Caco-2 (cell line): ENCODE data around the gene PKD1. TPM values are rescaled to one million over a fixed set of nuclear protein-coding genes. Genes with fewer than 3 reads are reported as not detected.

ENCODE experiments used
- BruUV-seq: library from RNA; stranded (reverse); fragments of 400-500 nt; replicated peaks from 2 replicates; lab custom pipeline; 2021; lab: Mats Ljungman, UMichigan
- CTCF ChIA-PET: fragments of 300-600 bp; sonication (Branson Sonifier 250); formaldehyde crosslinking; loops from one replicate; lab custom pipeline; 2022; ENCODE audit warnings: antibody characterized with exemption; lab: Charles Lee
- POLR2A ChIA-PET: fragments of 300-600 bp; sonication (Branson Sonifier 250); formaldehyde crosslinking; loops from one replicate; lab custom pipeline; 2022; ENCODE audit warnings: antibody characterized with exemption; lab: Charles Lee
- DNase-seq, 2 experiments: peaks; one replicate each; pipeline versions ENCODE4 v3.0.0 to v3.0.0-alpha.2; 2020 to 2022
- H3K27me3 ChIP-seq: replicated peaks from 2 replicates; pipeline ENCODE4 v1.6.0; 2011; ENCODE audit warnings: low read length; ENCODE audit not compliant: control insufficient read depth, insufficient read depth
- H3K36me3 ChIP-seq: 2 replicates; pipeline ENCODE4 v1.5.1; 2011; ENCODE audit warnings: low read length; ENCODE audit not compliant: control insufficient read depth, insufficient read depth
- H3K4me1 ChIP-seq: fragments of 250-450 bp; sonication (Bioruptor Pico); 2 replicates; pipeline ENCODE4 v1.5.1; 2020; ENCODE audit warnings: mild to moderate bottlenecking
- H3K4me3 ChIP-seq: 2 replicates; pipeline ENCODE4 v1.5.1; 2011; ENCODE audit warnings: low read depth, mild to moderate bottlenecking, control low read depth, low read length
- H3K9me3 ChIP-seq: fragments of 250-450 bp; sonication (Bioruptor Pico); 2 replicates; pipeline ENCODE4 v1.5.1; 2020; ENCODE audit warnings: mild to moderate bottlenecking, moderate library complexity
- H3K27ac Mint-ChIP-seq: one replicate; pipeline ENCODE4 v1.8.0; 2022; ENCODE audit warnings: mixed read lengths; ENCODE audit not compliant: unreplicated experiment
- H3K27me3 Mint-ChIP-seq: one replicate; pipeline ENCODE4 v1.8.0; 2022; ENCODE audit warnings: mixed read lengths; ENCODE audit not compliant: insufficient read depth, unreplicated experiment
- H3K36me3 Mint-ChIP-seq: one replicate; pipeline ENCODE4 v1.8.0; 2022; ENCODE audit warnings: mild to moderate bottlenecking, mixed read lengths; ENCODE audit not compliant: insufficient read depth, unreplicated experiment
- H3K4me1 Mint-ChIP-seq: one replicate; pipeline ENCODE4 v1.8.0; 2022; ENCODE audit warnings: low read depth, mixed read lengths; ENCODE audit not compliant: unreplicated experiment
- H3K4me3 Mint-ChIP-seq: one replicate; pipeline ENCODE4 v1.8.0; 2022; ENCODE audit warnings: mild to moderate bottlenecking, moderate library complexity, mixed read lengths; ENCODE audit not compliant: unreplicated experiment
- H3K9me3 Mint-ChIP-seq: one replicate; pipeline ENCODE4 v1.8.0; 2022; ENCODE audit warnings: mixed read lengths; ENCODE audit not compliant: unreplicated experiment
- intact Hi-C: fragments of 100-400 bp; cut with micrococcal nuclease; formaldehyde crosslinking; loops from one replicate; pipeline ENCODE4 v1.10.0; 2022; ENCODE audit not compliant: unreplicated experiment
- total RNA-seq: library from RNA; stranded (reverse); gene quantifications from 2 replicates; pipeline ENCODE4 v1.2.3, GENCODE V29; 2022
- TF ChIP-seq, protein P1 (sequence below), 2 experiments: fragments of 200-600 bp in 1 of 2; IDR thresholded peaks; 1 replicate in 1 of 2; 2 replicates in 1 of 2; pipeline versions ENCODE4 v1.5.1 to v1.8.0; 2011 to 2022; ENCODE audit warnings: antibody characterized with exemption in 1 of 2, control low read depth in 1 of 2, inconsistent platforms in 1 of 2, low read depth in 1 of 2, low read length in 1 of 2, mild to moderate bottlenecking in 1 of 2, moderate library complexity in 1 of 2; ENCODE audit not compliant: insufficient read depth in 1 of 2, severe bottlenecking in 1 of 2, unreplicated experiment in 1 of 2

PKD1 gene
- total RNA-seq, 1 experiment from 2014 or later, result 70.5 TPM

DNA sequence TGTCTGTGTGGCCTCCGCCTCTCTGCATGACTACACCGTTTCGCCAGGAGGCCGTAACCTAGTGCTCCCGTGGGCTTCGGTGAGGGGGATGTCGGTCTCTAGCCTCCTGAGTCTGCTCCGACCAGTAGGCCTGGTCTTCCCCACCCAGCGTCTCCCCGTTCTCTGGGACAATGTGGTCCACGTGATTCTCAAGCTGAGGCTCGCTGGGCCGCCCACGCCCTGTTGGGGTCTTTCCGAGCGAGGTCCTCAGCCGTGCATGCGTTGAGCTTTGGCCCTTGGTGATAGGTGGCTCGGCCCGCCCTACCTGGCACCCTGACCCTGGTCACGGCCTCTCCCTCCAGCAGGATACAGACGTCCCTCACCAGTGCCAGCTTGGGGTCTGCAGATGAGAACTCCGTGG lies 57.0 kb downstream of the PKD1 start:
- H3K36me3 Mint-ChIP-seq, result peaks cover 12% of the 10 kb centered on the region
- intact Hi-C loops, result no loop called here
- Histone ChIP-seq H3K4me1 (no peaks in the 10 kb centered on the region), H3K9me3 (no peaks in the 10 kb centered on the region), H3K36me3 (no peaks in the 10 kb centered on the region; the same call in 1 of the 2 replicates), H3K4me3 (no peak overlapping the region), H3K27me3 (no peaks in the 10 kb centered on the region)
- H3K4me1 Mint-ChIP-seq, result no peaks in the 10 kb centered on the region
- H3K4me3 Mint-ChIP-seq, result no peak overlapping the region
- ChIA-PET POLR2A (no interaction called here), CTCF (interaction anchor here (0.7 to 1.0 kb wide), 2 partner anchors 12 to 62 kb away, joined by 3 to 5 read pairs; no protein-coding TSS in a partner anchor)
- TF ChIP-seq, protein P1, sequence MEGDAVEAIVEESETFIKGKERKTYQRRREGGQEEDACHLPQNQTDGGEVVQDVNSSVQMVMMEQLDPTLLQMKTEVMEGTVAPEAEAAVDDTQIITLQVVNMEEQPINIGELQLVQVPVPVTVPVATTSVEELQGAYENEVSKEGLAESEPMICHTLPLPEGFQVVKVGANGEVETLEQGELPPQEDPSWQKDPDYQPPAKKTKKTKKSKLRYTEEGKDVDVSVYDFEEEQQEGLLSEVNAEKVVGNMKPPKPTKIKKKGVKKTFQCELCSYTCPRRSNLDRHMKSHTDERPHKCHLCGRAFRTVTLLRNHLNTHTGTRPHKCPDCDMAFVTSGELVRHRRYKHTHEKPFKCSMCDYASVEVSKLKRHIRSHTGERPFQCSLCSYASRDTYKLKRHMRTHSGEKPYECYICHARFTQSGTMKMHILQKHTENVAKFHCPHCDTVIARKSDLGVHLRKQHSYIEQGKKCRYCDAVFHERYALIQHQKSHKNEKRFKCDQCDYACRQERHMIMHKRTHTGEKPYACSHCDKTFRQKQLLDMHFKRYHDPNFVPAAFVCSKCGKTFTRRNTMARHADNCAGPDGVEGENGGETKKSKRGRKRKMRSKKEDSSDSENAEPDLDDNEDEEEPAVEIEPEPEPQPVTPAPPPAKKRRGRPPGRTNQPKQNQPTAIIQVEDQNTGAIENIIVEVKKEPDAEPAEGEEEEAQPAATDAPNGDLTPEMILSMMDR (IDR thresholded peaks at IDR 0.05; ENCODE audit: insufficient read depth in 1 of 2, low read depth in 1 of 2, low read length in 1 of 2, severe bottlenecking in 1 of 2, unreplicated experiment in 1 of 2), result no peak
- BruUV-seq, result no TSS peak
- DNase-seq, result no peak
- H3K27me3 Mint-ChIP-seq, result no peaks in the 10 kb centered on the region
- H3K9me3 Mint-ChIP-seq, result no peaks in the 10 kb centered on the region
- no peak overlapping the region for H3K27ac Mint-ChIP-seq

DNA sequence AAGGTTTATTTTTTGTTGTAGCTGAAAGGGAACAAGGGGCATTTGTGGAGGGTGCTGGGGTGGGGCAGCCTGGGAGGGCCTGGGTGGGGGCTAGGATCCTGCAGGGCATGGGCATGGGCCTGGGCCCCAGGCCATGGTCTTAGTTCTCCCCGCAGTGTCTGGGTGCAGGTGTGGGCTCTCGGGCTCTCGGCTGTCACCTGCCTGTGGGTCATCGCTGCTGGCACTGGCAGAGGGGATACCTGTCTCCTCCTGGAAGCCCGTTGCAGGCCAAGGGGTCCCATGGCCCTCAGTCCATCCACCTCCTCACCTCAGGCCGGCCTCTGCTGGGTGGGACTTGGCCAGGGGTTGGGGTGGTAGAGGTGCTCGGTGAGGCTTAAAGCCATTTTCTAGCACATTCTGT lies 57.6 kb downstream of the PKD1 start:
- intact Hi-C loops, result no loop called here
- peaks cover 10% of the 10 kb centered on the region for H3K36me3 Mint-ChIP-seq
- H3K9me3 Mint-ChIP-seq, result no peaks in the 10 kb centered on the region
- no peaks in the 10 kb centered on the region; the same call in 1 of the 2 replicates for H3K36me3 ChIP-seq
- H3K4me3 Mint-ChIP-seq, result no peak overlapping the region
- no TSS peak for BruUV-seq
- DNase-seq, result no peak
- H3K27ac Mint-ChIP-seq, result no peak overlapping the region
- no peaks in the 10 kb centered on the region for H3K27me3 ChIP-seq
- no peak overlapping the region for H3K4me3 ChIP-seq
- TF ChIP-seq, protein P1 (IDR thresholded peaks at IDR 0.05; ENCODE audit: insufficient read depth in 1 of 2, low read depth in 1 of 2, low read length in 1 of 2, severe bottlenecking in 1 of 2, unreplicated experiment in 1 of 2), result no peak
- no peaks in the 10 kb centered on the region for H3K9me3 ChIP-seq
- H3K27me3 Mint-ChIP-seq, result no peaks in the 10 kb centered on the region
- ChIA-PET POLR2A (no interaction called here), CTCF (no interaction called here)
- H3K4me1 ChIP-seq, result no peaks in the 10 kb centered on the region
- H3K4me1 Mint-ChIP-seq, result no peaks in the 10 kb centered on the region

DNA sequence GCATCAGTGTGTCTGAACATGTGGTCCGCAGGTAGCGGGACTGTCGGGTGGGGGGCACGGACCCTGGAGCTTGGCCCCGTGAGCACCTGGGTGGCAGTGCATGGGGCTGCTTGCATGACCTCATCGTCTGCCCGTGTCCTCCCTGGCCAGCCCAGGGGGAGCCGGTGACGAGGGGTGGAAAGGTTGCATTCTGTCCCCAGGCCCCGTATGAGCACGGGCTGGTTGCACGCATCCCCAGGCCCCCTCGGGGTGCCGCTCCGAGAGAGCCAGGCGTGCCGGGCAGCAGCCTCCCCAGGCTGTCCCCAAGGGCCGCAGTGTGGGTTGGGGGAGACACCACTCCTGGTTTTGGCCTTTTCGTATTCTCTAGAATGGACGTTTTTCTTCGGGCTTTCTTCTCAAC lies 58.0 kb downstream of the PKD1 start:
- no peaks in the 10 kb centered on the region for H3K9me3 Mint-ChIP-seq
- no peak overlapping the region for H3K4me3 Mint-ChIP-seq
- Histone ChIP-seq H3K36me3 (no peaks in the 10 kb centered on the region; the same call in 1 of the 2 replicates), H3K4me1 (no peaks in the 10 kb centered on the region), H3K9me3 (no peaks in the 10 kb centered on the region), H3K27me3 (no peaks in the 10 kb centered on the region), H3K4me3 (no peak overlapping the region)
- ChIA-PET CTCF (no interaction called here), POLR2A (no interaction called here)
- peaks cover 7% of the 10 kb centered on the region for H3K36me3 Mint-ChIP-seq
- H3K4me1 Mint-ChIP-seq, result no peaks in the 10 kb centered on the region
- TF ChIP-seq, protein P1 (IDR thresholded peaks at IDR 0.05; ENCODE audit: insufficient read depth in 1 of 2, low read depth in 1 of 2, low read length in 1 of 2, severe bottlenecking in 1 of 2, unreplicated experiment in 1 of 2), result no peak
- no peak overlapping the region for H3K27ac Mint-ChIP-seq
- no TSS peak for BruUV-seq
- DNase-seq, result no peak
- no peaks in the 10 kb centered on the region for H3K27me3 Mint-ChIP-seq
- intact Hi-C loops, result no loop called here
